GM12872 (cell line): ENCODE measurements around the gene USP3.

Experiments used
- TF ChIP-seq, protein P1 (sequence below): IDR thresholded peaks from 3 replicates; pipeline ENCODE4 v1.5.1; 2011; ENCODE audit warnings: low read depth, mild to moderate bottlenecking, low read length, moderate library complexity; ENCODE audit not compliant: insufficient read depth

The USP3 gene

DNA sequence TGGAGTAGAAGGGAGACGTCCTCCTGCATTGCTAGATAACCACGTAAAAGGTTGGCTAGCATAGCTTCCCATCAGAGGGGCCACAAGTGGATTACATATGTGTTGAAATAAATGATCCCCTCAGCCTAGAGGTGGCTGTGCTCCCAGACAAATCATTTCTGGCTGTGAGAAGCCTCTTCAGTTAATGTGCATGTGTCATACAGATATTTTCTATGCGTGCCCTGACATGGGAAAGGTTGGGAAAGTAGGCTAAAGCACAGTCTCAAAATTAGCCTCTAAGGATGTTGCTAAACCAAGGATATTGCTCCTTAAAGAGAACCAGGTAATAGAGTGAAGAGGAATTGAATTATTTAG lies 17.8 kb downstream of the USP3 start:
- TF ChIP-seq, protein P1, sequence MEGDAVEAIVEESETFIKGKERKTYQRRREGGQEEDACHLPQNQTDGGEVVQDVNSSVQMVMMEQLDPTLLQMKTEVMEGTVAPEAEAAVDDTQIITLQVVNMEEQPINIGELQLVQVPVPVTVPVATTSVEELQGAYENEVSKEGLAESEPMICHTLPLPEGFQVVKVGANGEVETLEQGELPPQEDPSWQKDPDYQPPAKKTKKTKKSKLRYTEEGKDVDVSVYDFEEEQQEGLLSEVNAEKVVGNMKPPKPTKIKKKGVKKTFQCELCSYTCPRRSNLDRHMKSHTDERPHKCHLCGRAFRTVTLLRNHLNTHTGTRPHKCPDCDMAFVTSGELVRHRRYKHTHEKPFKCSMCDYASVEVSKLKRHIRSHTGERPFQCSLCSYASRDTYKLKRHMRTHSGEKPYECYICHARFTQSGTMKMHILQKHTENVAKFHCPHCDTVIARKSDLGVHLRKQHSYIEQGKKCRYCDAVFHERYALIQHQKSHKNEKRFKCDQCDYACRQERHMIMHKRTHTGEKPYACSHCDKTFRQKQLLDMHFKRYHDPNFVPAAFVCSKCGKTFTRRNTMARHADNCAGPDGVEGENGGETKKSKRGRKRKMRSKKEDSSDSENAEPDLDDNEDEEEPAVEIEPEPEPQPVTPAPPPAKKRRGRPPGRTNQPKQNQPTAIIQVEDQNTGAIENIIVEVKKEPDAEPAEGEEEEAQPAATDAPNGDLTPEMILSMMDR, result no peak

- TF ChIP-seq, protein P1, result no peak
Observed at GRCh38 chr15:63523306-63523990, 19.1 kb downstream of the USP3 start.

DNA sequence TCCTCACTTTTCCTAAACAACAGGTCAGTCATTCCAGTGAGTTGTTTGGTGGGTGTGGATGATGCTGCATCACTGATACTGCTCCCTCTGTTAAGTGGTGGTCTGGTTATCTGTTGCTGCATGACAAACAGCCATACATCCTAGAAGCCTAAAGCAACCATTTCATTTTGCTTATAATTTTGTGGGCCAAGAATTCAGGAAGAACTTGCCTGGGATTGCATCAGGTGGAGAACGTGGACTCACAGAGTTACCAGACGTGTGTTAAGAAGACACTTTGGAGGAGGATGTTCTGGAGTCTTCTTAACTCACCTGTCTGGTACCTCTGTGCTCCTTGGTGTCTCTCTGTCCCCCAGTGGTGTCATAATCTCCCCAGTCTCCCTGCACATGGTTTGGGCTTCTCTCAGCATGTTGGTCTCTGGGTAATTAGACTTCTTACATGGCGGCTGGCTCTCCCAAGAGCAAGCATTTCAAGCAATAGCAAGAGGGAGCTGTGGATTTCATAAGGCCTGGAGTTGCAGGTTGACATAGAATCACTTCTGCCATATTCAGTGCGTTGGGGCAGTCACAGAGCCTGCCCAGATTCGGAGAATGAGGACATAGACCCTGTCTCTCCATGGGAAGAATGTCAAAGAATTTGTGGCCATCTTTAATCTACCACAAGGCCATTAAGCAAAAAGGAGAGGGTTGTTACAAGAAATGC lies 20.1 kb downstream of the USP3 start:
- TF ChIP-seq, protein P1, result no peak

- TF ChIP-seq, protein P1, result no peak
Observed at GRCh38 chr15:63526401-63526800, 22.0 kb downstream of the USP3 start.

- TF ChIP-seq, protein P1, result no peak
Observed at GRCh38 chr15:63528138-63528659, 23.8 kb downstream of the USP3 start.

DNA sequence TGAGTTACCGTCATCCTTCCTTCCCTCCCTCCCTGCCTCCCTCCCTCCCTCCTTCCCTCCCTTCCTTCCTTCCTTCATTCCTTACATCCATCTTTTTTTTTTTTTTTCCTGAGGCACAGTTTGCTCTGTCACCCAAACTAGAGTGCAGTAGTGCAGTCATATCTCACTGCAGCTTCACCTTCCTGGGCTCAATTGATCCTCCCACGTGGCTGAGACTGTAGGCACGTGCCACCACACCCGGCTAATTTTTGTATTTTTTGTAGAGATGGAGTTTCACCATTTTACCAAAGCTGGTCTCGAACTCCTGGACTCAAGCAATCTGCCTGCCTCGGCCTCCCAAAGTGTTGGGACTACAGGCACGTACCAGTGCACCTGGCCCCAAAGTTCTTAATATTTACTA lies 25.8 kb downstream of the USP3 start:
- TF ChIP-seq, protein P1, result no peak

- TF ChIP-seq, protein P1, result no peak
Observed at GRCh38 chr15:63530752-63531299, 26.4 kb downstream of the USP3 start.
